Choroid plexus epithelial cell (primary cell): ENCODE measurements around the gene SLC25A1.
"Not testable (repeated sequence)": the region's sequence is repeated elsewhere in the genome, so short reads cannot be mapped to it uniquely, and the experiment has no call there.

Experiments
- DNase-seq: peaks from one replicate; pipeline ENCODE4 v3.0.0-alpha.2; 2010; ENCODE audit warnings: low read depth
- H3K4me3 ChIP-seq: 2 replicates; pipeline ENCODE4 v1.5.1; 2011; ENCODE audit warnings: low read depth, mild to moderate bottlenecking, control low read depth, low read length, moderate library complexity
- TF ChIP-seq, protein P1 (sequence below): conservative IDR thresholded peaks from 2 replicates; pipeline ENCODE4 v1.5.1; 2011; ENCODE audit warnings: low read depth, mild to moderate bottlenecking, control low read depth, inconsistent platforms, low read length, moderate library complexity

The SLC25A1 gene

DNA sequence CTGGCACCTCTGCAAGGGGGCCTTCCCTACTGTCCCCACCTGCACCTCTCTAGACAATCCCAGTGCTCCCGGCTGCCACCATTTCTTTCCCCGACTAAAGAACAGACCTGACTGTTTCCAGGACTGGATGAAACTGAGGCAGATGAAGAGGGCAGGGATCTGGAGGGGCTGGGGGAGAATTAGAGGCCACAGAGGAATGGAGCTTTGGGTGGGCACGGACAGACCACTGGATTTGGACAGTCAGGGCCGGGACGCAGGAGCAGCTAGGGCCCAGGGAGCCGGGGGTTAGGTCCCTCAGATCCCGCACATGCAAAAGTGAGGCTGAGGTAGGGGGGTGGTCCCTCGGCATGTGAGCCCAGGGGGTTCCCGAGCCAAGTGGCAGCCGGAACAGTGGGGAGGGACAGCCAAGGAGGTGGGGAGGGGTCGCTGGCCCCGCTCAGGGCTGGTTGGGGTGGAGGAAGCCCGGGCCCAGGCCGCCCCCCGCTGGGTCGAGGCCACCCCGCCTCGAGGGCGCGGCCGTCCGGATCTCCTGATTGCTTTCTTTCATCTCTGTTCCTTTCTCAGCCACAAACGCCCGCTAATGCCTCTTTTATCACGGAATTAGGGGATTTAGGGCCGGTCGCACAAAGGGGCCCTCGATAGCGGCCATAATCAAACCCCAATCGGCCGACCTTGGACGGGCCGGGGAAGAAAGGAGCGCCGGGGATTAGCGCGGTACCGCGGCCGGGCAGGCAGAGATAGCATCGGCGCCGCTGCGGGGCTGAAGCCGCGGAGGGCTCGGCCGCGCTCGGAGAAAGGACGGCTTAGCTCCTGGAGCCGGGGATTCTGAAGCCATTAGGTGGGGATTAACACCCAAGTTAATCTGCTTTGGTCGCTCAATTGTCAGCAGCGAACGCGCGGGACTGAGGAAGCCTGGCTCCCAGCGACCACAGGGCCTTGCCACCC lies 9.3 kb downstream of the SLC25A1 start:
- H3K4me3 ChIP-seq: peak overlapping the region; percentile 49
- DNase-seq: no peak
- TF ChIP-seq, protein P1, sequence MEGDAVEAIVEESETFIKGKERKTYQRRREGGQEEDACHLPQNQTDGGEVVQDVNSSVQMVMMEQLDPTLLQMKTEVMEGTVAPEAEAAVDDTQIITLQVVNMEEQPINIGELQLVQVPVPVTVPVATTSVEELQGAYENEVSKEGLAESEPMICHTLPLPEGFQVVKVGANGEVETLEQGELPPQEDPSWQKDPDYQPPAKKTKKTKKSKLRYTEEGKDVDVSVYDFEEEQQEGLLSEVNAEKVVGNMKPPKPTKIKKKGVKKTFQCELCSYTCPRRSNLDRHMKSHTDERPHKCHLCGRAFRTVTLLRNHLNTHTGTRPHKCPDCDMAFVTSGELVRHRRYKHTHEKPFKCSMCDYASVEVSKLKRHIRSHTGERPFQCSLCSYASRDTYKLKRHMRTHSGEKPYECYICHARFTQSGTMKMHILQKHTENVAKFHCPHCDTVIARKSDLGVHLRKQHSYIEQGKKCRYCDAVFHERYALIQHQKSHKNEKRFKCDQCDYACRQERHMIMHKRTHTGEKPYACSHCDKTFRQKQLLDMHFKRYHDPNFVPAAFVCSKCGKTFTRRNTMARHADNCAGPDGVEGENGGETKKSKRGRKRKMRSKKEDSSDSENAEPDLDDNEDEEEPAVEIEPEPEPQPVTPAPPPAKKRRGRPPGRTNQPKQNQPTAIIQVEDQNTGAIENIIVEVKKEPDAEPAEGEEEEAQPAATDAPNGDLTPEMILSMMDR: no peak

DNA sequence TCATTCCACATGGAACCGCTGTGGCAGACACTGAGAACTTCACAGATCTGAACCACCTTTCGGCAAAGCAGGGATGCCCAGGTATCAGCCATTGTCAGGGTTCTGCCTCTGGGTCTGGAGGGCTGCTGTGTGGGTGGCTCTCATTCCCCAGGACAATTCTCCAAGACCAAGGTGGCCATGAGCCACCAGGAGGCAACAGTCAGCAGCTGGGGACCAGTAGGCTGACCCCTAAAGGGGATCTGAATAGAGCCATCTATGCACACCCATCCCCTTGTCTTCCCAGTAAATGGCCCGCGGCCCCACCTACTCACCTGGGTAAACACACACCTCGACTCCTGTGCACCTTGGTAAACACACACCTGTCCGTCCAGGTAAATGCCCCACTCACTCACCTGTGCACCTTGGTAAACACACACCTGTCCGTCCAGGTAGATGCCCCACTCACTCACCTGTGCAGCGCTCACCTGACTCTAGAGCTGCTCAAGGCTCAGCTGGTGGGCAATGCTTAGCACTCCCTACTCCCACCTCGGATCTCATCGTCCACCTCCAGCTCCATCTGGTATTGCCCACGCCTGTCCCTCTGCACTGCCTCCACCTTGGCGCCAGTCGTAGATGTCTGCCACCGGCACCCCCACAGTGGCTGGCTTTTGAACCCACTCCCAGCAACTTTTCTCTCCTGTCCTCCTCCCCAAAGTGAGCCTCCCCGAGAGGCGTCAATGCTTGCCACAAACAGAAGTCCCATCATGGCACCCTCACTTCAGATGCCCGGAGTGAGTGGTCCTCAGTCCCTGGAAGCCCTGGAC lies 10.2 kb downstream of the SLC25A1 start:
- TF ChIP-seq, protein P1: no peak
- DNase-seq: no peak
- no peak overlapping the region for H3K4me3 ChIP-seq

DNA sequence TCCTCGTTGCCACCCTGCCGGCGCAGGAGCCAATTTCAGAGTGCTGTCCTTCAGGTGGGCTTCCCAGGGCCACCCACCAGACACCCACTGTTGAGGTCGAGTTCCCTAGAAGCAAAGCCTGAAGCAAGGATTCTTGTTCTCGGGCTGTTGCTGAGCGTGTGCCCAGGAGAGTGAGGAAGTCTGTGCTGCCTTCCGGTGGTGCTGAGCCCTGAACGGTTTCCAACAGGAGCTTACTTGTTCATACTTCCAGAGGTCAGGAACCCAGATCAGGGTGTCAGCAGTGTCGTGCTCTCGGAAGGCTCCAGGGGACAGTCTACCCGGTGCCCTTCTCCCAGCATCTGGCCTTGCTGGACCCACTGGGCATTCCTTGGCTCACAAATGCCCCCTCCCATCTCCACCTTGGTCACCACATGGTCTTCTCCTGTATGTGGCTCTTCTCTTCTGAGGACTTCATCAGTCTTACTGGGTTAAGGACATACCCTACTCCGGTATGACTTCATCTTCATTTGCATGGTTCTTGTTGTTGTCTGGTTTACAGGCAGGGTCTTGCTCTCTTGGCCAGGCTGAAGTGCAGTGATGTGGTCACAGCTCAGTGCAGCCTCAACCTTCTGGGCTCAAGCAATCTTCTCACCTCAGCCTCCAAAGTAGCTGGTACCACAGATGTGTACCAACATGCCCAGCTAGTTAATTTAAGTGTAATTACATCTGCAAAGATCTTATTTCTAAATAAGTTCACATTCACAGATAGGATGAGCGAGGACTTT lies 11.2 kb downstream of the SLC25A1 start:
- TF ChIP-seq, protein P1: no peak
- no peak overlapping the region for H3K4me3 ChIP-seq
- no peak for DNase-seq

DNA sequence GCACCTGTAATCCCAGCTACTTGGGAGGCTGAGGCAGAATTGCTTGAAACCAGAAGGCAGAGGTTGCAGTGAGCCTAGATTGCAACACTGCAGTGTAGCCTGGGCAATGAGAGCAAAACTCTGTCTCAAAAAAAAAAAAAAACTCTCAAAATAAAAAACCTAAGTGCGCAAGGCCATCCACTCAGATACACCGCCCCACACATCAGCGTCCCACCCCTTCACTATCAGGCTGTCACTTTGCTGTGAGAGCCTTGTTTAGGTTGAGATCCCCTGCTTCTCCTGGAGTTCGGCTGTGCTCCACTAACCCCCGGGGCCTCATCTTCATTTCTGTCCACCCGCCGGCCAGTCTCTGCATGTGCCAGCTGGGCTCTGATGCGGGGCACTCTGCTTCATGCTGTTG lies 12.1 kb downstream of the SLC25A1 start:
- H3K4me3 ChIP-seq: no peak overlapping the region
- no peak for DNase-seq
- TF ChIP-seq, protein P1: no peak

DNA sequence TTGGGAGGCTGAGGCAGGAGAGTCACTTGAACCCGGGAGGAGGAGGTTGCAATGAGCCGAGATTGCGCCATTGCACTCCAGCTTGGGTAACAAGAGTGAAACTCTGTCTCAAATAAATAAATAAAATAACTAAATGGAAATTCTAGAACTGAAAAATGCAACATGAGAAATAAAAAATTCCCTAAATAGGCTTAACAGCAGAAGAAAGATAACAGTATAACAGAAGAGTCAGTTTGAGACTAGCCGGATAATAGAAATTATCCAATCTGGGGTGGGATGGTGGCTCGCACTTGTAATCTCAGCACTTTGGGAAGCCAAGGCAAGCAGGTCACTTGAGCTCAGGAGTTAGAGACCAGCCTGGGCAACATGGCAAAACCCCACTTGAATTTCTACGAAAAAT lies 14.1 kb downstream of the SLC25A1 start:
- DNase-seq: no peak
- TF ChIP-seq, protein P1: no peak
- no peak overlapping the region for H3K4me3 ChIP-seq

DNA sequence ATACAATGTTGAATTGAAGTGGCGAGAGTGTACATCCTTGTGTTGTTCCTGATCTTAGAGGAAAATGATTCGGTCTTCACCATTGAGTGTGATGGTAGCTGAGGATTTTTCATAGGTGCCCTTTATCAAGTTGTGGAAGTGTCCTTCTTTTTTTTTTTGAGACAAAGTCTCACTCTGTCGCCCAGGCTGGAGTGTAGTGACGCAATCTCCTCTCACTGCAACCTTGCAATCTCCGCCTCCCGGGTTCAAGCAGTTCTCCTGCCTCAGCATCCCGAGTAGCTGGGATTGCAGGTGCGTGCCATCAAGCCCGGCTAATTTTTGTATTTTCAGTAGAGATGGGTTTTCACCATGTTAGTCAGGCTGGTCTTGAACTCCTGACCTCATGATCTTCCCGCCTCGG lies 19.9 kb downstream of the SLC25A1 start:
- not testable (repeated sequence) for H3K4me3 ChIP-seq, DNase-seq

DNA sequence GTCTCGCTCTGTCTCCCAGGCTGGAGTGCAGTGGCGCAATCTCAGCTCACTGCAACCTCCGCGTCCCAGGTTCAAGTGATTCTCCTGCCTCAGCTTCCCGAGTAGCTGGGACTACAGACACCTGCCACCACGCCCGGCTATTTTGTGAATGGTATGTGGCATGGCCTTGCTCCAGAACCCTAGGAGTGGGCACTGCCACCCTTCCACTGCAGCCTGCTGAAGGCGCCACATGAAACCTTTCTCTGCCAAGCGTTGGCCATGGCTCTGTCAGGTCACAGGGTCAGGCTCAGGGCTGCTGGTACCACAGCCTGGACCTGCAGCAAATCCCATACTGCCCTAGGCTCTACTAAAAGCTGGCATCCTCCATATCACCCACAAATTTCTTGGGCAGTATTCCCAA lies 22.4 kb downstream of the SLC25A1 start:
- H3K4me3 ChIP-seq, DNase-seq: not testable (repeated sequence)
